Suppressor macrophage treated with lipopolysaccharide for 1 hour (primary cell): ENCODE measurements around the gene WDR18.
"Not testable (repeated sequence)": the region's sequence is repeated elsewhere in the genome, so short reads cannot be mapped to it uniquely, and the experiment has no call there.

Experiments
- DNase-seq, 3 donors: peaks; one replicate each; pipeline ENCODE4 v3.0.0-alpha.2; 2020 to 2022

The WDR18 gene

DNA sequence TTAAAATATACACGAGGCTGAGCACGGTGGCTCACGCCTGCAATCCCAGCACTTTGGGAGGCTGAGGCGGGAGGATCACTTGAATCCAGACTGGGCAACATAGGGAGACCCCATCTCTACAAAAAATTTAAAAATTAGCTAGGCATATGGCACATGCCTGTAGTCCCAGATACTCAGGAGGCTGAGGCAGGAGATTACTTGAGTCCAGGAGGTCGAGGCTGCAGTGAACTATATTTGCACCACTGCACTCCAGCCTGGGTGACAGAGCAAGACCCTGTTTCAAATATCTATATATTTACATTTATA, 39.7 kb downstream of the WDR18 start:
- DNase-seq = not testable (repeated sequence)

DNA sequence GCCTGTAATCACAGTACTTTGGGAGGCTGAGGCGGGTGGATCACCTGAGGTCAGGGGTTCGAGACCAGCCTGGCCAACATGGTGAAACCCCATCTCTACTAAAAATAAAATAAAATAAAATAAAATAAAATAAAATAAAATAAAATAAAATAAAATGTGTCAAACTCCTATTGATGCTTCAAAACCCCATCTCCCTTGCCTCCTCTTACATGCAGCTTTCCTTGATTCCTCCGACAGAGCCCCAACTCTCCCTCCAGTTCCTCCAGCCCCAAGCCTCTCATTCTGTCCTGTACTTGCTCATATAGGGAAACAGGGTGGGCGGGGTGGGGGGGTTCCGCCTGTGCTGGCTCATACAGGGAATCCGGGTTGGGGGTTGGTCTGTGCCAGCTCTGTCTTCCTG, 40.9 kb downstream of the WDR18 start:
- not testable (repeated sequence) for DNase-seq

DNA sequence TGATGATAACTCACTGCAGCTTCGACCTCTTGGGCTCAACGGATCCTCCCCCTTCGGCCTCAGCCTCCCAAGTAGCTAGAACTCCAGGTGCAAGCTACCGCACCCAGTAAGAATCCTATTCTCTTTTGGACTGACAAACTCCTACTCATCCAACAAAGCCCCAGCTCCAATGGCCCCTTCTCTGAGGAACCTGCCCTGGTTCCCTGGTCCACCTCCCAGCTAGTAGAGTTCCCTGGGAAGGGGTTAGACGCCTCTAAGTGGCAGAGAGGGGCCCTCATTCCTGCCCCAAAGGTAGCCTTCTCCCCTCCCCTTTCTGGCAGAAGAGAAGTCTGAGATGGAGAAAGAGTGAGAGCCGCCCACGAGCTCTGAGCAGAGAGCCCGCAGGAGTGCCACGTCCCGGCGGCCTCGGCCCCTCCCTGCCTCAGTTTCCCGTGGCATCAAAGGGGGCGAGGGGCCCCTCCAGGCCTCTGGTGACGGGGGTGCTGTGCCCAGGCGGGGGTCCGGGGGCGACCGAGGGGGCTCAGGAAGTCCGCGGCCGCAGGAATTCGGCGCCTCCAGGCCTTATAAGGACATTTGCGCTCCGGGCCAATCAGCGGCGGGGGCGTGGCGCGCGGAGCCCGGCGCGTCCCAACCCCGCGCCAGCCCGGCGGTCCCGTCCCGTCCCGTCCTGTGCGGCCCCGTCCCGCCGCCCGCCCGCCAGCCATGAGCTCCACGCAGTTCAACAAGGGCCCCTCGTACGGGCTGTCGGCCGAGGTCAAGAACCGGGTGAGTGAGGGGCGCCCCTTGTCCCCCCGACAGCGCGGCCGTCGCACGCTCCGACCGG, 42.0 kb downstream of the WDR18 start, which contains the start of gene CNN2:
TSS of gene CNN2 (plus strand) at position 649 of the 823 bp plus-strand sequence. CDS start at position 703, 54 bp downstream.
- DNase-seq = peak; percentile 78 to 94 (median 88)

DNA sequence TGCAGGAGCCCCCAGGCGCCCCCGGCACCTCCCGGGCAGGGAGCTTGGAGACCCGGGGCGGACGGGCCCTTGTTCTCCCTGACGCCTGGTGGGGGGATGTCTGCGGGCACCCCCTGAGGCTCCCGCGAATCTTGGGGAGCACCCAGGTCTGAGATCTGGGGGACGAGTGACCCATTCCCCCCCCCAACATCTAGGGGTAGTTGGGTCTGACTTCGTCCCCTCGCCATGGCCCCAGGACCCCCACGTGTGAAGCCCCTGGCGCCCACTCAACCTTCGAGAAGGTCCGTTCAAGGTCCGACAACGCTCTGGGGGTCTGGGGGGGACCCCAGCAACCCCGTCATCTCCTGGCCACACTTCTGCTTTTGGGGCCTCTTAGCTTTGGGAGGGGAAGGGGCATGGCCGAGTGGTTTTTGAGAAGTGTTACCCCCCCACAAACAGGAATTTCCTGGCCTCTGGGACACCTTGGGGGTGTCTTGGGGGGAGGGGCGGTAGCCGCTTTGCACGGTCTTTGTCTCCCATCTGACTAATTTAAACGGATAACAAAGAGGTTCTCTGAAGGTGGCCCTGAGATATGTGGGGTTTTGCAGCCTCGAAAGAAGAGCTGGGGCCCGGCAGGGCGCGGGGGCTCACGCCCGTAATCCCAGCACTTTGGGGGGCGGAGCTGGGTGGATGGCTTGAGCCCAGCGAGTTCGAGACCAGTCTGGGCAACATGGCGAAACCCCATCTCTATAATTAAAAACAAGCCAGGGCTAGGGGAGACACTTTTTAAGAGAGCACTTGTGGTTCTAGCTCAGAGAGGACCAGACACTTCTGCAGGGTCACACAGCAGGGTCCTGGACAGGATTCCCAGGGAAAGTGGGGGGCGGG, 42.9 kb downstream of the WDR18 start:
- peak; percentile 52 to 66 (median 55) for DNase-seq

DNA sequence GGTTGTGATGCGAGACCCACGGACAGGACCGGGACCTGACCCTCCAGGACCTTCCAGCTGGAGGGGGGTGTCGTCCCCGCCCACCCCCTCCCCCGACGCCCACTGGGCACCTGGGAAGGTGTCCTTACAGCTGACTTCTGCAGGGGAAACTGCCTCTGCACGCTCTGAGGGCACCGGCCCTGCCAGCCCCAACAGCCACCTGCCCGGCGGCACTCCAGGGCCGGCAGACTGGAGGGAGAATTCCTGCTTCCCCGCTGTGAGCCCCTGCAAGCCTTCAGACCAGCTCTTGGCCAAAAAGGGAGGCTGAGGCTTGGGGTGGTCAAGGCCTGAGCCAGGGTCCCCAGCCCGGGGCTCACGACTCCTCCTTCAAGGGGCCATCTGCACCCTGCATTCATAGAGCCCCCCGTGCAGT, 43.5 kb downstream of the WDR18 start:
- no peak for DNase-seq

DNA sequence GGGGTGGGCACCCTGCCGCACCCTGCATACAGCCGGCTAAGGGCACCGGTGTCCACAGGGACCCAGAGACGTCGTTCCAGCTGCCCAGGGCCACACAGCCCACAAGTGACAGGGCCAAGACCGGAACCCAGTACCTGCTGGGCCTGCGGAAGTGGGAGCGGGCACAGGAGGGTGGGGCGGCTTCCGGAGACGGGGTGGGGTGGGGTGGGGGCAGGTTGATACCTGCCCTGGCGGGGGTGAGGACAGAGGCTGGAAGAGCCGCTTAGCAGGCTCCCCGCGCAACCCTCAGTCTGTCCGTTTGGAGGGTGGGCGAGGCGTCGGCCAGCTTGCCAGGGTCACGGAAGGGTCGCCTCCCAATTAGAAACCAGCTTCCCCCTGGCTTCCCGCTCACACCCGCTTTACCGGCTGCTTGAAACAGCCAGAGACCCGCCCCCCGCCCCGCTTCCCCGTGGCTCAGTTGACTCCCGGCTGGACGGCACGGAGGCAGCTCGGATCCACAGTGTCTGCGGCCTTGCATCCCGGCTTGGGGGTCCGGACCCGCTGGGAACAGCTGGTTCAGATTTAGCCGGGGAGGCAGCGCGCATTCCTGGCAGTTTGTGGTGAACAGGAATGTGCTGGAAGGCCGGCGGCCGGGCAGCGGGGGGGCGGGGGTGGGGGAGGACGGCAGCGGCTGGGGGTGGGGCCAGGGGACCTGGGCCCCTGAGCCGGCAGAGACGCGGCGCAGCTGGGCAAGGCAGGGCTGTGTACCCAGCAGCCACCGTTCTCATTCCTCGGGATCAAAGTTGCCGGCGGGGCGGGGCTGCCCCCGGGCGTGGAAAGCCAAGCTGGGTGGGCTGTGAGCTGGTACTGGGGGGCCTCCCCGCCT, 44.1 kb downstream of the WDR18 start:
- DNase-seq = peak; percentile 38 to 70 (median 54)

DNA sequence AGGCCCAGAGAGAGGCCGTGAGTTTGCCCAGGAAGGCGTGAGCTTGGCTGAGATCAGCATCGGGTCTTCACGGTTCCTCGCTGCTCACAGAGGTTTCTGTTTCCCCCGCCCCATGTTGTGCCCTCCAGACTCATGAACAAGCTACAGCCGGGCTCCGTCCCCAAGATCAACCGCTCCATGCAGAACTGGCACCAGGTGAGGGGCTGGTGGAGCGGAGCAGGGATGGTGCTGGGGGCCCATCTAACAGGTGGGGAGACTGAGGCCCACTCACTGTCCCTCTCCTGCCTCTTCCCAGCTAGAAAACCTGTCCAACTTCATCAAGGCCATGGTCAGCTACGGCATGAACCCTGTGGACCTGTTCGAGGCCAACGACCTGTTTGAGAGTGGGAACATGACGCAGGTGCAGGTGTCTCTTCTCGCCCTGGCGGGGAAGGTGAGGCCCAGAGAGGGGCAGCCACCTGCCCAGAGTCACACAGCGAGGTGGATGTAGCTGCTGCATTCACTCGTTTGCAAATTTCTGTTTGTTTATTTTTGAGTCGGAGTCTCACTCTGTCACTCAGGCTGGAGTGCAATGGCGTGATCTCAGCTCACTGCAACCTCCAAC, 48.2 kb downstream of the WDR18 start:
- no peak for DNase-seq

DNA sequence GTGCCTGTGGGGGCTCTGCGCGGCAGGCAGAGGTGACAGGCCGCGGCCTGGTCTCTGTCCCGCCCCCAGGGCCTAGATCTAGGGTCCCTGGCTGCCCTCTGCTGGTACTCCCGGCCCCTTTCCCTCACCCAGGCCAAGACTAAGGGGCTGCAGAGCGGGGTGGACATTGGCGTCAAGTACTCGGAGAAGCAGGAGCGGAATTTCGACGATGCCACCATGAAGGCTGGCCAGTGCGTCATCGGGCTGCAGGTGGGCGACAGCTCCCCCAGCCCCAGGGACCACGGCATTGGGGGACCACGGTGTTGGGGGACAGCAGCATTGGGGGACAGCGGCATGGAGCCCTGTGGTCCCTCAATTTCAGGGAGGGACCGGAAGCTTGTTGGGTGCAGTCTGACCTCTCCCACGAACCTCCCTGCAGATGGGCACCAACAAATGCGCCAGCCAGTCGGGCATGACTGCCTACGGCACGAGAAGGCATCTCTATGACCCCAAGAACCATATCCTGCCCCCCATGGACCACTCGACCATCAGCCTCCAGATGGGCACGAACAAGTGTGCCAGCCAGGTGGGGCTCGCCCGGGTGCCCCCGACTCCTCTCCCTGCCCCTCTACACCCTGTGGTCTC, 52.0 kb downstream of the WDR18 start:
- DNase-seq = no peak

DNA sequence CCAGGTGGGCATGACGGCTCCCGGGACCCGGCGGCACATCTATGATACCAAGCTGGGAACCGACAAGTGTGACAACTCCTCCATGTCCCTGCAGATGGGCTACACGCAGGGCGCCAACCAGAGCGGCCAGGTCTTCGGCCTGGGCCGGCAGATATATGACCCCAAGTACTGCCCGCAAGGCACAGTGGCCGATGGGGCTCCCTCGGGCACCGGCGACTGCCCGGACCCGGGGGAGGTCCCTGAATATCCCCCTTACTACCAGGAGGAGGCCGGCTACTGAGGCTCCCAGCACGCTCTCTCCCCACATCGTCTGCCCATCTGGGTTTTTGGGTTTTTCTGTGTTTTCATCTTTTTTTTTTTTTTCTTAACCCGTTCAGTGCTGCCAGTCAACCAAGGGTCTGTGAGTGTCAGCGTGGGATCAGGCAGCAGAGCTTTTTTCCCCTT, 53.5 kb downstream of the WDR18 start:
- peak; percentile 8 to 58 (median 53) for DNase-seq

DNA sequence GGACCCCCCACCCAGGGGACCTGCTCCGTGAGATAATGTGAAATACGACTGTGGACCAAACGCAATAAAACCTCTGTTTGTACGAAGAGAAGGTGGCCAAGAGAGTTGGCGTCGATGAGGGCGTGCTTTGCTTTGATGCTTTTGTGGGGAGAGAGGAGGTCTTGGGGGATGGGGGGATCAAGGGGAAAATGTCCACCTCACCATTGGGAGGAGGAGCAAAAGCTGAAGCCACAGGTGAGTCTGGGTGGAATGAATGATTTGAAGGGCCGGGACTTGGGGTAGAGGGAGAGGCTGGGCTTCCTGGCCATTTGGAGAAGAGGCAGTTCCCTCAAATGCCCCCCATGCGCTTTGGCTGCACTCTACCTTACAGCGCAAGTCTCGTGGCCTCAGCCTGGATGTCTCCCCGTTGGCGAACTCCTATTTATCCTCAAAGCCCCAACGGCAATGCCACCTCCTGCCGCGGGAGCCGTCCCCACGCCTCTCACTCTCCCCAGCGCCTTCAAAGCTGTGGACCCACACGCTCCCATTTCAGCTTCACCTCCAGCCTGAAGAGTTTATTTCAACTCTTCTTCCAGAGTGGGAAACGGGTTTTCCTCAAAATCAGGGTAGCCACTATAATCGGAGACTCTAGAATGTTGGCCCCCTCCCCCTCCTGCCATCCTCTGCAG, 55.0 kb downstream of the WDR18 start:
- DNase-seq = no peak

DNA sequence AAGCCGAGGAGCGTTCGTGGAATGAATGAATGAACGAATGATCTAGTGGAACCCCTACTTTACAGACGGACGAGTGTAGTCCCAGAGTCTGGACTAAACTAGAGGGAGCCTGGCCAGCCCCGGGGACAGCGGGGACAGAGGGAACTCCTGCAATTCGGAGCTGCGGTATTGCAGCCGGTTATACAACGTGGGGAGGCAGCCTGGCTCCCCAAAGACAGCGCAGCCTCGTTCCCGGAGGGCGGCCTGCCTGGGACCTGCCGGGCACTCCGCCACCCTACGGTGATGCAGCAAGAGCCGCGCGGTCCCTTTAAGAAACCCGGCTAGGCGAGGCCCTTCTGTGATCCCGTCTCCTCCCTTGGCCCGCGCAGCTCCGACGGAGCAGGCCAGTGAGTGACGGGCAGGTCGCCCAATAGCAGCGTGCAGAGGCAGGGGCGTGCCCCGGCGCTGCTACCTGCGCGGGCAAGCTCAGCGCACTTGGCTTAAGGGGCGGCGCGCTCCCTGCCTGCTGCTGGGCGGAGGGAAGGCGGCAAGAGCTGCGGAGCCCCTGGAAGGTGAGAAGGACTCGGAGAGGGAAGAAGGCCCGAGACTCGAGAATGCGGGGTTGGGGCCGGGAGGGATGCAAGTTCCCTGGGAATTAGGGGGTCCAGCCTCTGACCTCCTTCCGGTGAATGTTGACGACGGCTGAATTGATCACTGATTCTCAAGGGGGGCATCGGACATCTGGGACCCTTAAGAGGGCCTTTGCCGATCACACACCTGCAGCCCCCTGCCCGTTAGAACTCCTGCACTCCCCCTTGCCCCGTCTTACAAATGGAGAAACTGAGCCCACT, 55.7 kb downstream of the WDR18 start, which contains the start of gene ABCA7:
TSS of gene ABCA7 (plus strand) at position 462 of the 830 bp plus-strand sequence. CDS start 1,255 bp downstream, outside the sequence.
- DNase-seq = peak; percentile 97 to 98 (median 98)

DNA sequence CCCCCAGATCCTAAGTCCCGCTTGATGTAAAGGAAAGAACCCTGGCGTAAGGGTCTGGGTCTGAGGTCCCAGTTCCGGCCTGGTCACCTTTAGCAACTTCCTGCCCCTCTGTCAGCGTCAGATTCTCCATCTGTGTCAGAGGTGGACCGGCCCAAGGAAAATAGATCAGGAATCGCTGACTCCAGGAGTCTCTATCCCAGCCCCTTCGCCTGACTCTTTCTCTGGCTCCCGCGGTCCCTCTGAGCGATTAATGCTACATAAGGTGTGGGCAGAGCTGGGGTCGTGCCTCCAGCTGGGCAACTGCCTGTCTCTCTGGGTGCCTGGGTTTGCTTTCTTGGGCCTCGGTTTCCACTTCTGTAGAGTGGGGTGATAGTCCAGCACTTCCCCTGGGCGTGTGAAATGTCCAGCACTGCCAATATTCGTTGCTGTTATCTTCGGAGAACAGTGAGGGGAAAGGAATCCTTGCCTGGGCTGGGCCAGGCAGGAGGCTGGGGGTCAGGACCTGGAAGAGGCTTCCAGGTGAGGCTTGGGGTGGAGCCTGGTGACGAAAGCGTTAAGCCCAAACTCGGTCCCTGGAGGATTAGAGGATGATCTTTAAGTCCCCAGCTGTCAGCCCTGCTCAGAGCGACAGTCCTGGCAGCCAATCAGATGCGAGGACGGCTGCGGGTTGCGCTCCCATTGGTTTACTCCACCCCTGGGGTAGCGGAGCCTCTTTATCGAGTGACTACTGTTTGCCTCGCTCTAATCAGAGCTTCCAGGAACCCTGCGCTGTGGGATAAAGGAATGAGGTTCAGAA, 56.5 kb downstream of the WDR18 start:
- DNase-seq = peak; percentile 91 to 93 (median 91)

DNA sequence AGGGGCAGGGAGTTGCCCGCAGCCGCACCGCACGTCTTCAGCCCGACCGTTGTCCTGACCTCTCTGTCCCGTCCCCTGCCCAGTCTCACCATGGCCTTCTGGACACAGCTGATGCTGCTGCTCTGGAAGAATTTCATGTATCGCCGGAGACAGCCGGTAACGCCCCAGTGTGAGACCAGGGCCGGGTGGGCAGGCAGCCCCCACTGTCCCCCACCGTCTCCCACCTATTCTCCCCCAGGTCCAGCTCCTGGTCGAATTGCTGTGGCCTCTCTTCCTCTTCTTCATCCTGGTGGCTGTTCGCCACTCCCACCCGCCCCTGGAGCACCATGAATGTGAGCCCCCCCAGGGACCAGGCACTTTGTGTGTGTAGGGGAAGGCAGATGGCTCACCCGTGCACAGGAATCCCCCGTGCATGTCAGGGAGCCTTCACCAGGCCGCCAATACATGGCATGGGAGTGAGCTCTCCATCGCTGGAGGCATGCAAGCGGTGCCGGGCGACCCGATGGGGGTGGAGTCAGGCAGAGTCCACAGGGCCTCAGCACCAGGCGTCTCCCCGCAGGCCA, 57.2 kb downstream of the WDR18 start:
- DNase-seq = no peak

DNA sequence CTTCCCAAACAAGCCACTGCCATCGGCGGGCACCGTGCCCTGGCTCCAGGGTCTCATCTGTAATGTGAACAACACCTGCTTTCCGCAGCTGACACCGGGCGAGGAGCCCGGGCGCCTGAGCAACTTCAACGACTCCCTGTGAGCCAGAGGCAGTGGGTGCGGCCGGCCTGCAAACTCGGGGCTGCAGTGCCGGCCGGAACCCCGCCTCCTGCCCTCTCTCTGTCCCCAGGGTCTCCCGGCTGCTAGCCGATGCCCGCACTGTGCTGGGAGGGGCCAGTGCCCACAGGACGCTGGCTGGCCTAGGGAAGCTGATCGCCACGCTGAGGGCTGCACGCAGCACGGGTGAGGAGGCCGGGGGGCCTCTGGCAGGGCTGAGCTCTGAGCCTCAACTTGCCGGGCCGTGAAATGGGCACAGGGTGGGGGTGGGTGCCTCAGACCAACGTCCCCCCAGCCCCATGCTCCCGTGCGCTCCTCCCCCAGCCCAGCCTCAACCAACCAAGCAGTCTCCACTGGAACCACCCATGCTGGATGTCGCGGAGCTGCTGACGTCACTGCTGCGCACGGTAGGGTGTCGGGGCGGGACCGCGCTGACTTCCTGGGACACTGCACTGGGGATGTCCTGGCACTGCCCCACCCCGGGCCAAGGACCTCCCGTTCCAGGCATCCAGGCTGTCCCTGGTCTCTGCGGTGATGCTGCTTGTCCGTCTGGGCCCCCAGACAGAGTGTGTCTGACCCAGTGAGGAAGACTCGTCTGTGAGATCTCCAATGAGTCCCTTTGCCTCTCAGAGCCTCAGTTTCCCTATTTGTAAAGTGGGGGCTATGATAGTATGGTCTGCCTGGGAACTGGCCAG, 57.9 kb downstream of the WDR18 start:
- DNase-seq = no peak

DNA sequence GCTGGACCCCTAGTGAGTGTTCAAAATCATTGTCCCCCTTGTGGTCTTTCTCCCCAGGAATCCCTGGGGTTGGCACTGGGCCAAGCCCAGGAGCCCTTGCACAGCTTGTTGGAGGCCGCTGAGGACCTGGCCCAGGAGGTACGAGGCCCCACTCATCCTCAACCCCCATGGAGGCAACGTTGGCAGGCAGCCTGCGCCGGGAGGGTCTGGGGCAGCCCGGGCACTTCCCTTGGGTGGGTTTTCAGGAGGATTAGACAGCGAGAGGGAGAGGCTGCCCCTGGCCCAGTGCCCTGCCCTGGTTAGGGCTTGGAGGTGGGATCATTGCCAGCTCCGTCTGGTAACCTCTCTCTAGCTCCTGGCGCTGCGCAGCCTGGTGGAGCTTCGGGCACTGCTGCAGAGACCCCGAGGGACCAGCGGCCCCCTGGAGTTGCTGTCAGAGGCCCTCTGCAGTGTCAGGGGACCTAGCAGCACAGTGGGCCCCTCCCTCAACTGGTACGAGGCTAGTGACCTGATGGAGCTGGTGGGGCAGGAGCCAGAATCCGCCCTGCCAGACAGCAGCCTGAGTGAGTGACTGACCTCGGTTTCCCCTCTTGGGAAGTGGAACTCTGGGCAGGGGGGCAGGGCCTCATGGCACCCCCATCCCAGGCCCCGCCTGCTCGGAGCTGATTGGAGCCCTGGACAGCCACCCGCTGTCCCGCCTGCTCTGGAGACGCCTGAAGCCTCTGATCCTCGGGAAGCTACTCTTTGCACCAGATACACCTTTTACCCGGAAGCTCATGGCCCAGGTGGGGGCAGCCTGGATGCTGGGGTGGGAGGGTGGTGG, 58.8 kb downstream of the WDR18 start:
- DNase-seq = no peak
